Left renal pelvis (tissue), 4 donors: ENCODE measurements around the gene ASPG. TPM values are rescaled to one million over a fixed set of nuclear protein-coding genes. Genes with fewer than 3 reads are reported as not detected.

Experiments
- DNase-seq, 4 donors: peaks; one replicate each; pipeline ENCODE4 v3.0.0-alpha.2; 2013; ENCODE audit warnings: low read depth in 4 of 4, low spot score in 3 of 4
- polyA plus RNA-seq, 4 donors: library from polyadenylated mRNA; unstranded; fragments of 120-200 nt; gene quantifications; one replicate each; pipeline ENCODE4 v1.2.1, GENCODE V29; 2013; ENCODE audit not compliant: insufficient read length in 4 of 4

Gene ASPG
- 10 to 100 TPM in 2 of 4 donors, 1 to 10 TPM in 2; 1.4 to 18.9 (median 10.0) TPM for polyA plus RNA-seq

DNA sequence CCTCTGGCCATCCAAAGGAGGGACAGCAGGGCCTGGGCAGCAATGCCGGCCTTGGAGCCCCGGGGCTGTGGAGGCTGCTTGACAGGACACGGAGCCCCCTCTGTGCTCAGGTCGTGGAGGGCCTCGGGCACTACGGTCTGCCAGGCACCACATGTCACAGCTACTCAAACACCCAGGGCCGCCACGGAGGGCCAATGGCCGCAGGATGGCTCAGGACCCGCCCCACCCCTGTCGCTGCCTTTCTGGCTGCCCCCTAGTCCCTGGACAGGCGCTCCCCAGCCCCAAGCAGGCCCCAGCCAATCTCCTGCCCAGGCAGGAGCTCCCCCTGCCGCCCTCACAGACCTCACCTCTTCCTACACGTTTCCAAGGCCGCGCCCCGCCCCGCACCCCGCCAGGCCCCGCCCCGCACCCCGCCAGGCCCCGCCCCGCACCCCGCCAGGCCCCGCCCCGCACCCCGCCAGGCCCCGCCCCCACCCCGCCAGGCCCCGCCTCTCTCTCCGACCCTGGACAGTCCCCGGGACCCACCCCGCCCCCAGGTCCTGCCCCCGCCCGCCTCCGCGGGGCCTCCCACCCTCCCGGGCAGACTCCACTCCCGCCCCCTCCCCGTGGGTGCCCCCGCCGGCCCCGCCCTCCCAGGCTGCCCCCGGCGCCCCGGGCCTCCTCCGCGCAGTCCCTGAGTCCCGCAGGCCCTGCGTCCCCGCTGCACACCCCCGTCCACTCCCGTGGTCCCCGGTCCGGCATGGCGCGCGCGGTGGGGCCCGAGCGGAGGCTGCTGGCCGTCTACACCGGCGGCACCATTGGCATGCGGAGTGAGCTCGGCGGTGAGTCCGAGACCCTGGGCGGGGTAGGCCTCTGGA, at the start of gene ASPG:
ASPG (plus strand) TSS at position 669 of the 857 bp plus-strand sequence; CDS start at position 740, 71 bp downstream.
- no peak for DNase-seq

DNA sequence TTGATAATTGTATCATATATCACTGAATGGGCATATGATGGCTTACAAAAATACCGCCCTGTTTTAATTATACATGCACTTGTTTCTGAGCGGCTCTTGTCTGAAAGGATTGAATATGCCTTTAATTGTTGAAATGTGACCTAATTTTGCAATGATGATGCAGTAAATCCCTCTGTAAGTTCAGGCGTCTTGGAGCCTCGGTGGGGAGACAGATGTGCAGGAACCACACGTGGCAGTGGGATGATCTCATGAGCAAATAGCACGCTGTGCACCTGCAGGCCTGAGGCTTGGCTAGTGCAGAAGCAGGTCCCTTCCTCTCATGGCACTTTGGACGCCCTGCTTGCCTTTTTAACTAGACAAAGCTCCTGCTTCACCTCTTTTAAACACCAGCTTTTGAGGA, 49.3 kb upstream of the ASPG start:
- DNase-seq: no peak

DNA sequence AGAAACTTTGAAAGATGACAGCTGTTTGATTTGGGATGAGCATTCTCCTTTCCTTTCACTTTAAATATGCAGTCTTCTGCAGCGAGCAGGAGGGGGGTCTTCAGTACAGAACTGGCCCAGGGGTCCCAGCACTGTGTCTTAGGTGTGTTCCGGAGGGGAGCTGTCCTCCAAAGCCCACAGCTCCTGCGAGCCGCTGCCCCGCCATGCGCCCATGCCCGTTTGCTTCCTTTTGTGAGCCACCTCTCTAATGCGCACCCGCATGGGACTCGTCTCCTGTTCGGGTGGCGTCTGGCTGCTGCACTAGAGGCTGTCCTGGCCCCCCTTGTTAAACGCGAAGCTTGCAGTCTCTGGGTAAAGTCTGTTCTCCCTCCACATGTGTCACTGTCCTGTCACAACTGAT, 48.4 kb upstream of the ASPG start:
- no peak for DNase-seq

DNA sequence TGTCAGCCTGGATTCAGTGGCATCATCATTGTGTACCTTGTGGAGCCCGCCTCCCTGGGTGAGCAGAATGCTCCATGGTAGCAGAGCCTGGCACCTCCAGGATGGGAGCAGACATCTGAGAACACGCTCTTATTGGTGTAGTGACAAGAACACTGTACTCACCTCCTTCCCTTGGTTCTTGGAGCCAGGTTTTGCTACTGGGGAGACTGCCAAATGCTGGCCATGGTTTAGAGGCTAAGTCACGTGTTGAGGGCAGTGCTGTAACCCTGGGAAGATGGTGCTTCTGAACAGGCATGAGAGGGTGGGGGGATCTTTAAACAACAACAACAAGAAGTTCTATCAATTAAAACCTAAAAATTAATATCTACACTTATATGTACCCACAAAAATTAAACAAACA, 47.6 kb upstream of the ASPG start:
- no peak for DNase-seq

DNA sequence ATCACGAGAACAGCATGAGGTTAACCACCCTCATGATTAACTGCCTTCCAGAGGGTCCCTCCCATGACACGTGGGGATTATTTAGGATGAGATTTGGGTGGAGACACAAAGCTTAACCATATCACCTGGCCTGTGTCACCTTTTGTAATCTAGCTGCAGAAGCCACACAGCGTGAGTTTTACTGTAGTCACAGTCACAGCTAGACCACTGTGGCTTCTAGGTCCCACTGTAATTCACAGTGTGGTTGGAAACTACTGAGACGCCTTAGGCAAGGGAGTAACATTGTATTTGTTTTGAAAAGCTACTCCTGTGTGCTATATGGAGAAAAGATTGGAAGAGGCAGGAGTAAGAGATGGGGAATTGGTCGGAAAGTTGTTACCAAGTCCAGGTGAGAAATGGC, 46.3 kb upstream of the ASPG start:
- DNase-seq: no peak

DNA sequence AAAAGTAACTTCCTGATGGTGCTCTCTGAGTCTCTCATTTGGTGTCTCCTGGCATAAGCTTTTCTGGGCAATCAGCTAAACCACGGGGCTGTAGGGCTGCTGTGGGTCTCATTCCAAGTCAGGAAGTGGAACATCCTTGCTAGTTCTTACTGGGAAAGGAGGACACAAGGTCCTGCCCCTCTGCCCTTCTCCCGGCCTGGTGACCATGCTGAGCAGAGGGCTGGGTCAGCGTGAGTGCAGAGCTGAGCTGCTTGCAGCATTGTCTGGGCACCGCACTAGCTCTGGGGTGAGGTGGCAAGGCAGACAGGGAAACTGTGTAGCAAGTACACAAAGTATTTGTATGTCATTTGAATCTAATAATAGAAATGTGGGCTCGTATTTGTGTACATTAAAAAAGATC, 45.0 kb upstream of the ASPG start:
- no peak for DNase-seq

DNA sequence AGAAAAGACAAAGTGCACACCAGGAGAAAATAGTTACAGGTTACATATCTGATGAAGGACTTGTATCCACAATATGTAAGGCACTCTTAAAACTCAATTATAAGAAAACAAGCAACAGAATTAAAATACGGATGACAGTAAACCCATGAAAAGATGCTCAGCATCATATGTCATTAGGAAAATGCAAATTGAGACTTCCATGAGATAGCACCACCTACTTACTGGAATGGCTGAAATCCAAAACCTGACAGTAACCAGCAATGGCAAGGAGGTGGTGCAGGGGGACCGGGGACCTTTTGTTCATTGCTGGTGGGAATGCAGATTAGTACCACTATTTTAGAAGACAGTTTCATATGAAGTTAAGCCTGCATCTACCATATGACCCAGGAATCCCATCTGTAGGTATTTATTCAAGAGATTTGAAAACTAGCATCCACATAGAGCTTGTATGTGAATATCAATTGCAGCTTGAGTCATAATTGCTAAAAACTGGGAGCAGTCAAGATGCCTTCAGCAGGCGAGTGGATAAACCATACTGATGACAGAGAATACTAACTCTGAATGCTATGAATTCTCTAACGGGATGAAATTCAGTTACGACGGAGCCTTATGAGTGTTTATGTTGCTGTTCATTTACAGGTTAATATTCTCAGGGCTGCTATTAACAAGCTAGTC, 43.9 kb upstream of the ASPG start:
- no peak for DNase-seq

DNA sequence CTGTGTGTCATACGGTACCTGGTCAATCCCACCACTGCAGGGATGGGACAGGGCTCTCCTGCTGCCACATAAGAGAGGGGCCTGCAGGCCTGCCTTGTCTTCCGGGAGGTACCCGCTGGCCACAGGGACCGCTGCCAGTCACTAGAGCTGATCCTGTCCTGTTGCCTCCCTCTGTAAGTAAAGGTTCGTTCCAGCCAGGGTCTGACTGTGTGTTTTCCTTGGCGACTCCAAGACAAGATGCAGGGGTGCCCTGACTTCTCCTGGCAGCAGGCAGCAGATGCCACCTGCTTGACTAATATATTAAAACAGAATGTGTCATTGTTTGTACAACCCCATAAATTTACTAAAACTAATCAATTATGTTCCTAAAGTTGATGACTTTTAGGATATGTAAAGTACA, 41.5 kb upstream of the ASPG start:
- no peak for DNase-seq

DNA sequence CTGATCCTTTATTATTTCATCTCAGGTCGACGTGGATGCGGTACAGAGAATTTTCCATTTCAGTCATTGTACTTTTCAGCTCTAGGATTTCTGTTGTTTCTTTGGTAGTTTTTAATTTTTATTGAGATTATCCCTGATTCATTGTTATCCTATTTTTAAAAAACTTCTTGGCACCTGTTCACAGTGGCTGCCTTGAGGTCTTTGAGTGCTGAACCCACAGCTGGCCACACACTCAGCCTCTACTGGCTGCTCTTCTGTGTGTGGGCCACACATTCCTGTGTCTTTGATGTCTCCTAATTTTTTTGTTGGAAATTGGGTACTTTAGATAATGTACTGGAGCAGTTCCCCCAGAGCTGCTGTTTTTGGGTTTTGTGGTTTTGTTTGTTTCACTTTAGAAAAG, 37.7 kb upstream of the ASPG start:
- no peak for DNase-seq

DNA sequence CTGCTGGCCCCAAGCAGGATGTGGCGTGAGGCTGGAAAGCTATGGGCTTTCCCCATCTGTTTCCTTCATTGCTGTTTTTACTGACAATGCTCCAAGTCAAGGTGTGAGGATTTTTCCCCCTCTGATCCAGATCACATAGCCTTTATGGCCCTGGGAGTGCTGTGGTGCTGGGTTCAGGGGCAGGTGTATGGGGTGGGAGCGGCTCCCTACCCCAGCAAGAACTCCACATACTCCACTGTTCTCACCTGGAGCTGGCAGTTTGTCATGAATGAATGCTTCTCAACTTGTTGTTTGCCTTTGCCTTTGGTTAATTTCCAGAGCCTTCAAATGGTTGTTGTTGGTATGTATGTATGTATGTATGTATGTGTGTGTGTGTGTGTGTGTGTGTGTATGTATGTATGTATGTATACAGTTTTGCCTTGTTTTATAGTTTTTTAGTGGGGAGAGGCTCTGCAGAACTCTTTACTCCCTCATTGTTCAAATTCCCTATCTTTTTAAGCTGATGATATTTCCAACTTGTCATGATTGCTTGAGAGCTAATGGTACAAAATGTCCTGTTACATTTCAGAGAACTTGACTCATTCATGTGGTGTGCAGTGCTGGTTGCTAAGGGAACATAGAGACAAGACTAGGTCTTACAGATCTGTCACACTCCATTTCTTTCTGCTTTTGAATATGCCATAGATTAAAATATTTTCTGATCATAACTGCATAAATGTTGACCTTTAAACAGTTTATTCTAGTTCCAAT, 36.6 kb upstream of the ASPG start:
- peak in 1 of 4 donors; percentile 6 for DNase-seq

DNA sequence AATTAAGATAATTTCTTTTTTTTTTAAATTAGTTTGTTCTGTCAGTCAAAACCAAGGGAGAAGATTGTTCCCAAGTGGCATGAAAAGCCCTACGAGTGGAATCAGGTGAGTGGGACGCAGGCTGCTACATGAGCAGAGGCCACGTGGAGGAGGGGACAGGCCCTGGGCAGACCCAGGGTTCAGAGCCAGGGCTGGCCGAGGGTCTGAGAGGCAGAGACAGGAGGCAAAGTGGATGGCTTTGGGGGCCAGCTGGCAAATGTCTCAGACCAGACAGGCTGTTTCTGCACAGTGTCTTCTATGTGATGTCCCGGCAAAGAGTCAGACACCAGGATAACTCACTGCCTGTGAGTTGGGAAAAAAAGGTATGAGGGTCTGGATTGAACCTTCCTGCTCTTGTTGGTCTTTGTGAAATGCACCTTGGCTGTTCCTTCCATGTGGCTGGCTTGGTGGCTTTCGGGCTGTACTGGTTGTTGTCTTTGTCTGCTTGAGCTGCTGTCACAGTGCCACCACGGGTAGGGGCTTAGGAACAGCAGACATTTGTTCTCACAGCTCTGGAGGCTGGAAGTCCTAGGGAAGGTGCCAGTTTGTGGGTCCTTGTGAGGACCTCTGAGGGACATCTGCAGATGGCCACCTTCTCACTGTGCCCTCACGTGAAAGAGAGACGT, 35.8 kb upstream of the ASPG start:
- DNase-seq: no peak

DNA sequence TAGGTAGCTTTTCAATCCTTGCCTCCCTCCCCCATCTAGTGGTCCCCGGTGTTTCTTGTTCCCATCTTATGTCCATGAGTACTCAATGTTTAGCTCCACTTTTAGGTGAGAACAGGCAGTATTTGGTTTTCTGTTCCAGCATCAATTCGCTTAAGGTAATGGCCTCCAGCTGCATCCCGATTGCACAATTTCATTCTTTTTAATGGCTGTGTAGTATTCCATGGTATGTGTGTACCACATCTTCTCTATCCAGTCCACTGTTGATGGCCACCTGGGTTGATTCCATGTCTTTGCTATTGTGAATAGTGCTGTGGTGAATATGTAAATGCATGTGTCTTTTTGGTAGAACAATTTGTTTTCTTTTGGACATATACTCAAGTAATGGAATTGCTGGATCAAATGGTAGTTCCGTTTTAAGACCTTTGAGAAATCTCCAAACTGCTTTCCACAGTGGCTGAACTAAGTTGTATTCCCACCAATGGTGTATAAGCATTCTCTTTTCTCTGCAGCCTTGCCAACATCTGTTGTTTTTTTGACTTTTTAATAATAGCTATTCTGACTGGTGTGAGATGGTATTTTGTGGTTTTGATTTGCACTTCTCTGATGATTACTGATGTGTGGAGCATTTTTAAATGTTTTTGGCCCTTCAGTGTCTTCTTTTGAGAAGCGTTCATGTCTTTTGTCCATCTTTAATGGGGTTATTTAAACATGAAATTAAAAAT, 34.2 kb upstream of the ASPG start:
- DNase-seq: no peak

DNA sequence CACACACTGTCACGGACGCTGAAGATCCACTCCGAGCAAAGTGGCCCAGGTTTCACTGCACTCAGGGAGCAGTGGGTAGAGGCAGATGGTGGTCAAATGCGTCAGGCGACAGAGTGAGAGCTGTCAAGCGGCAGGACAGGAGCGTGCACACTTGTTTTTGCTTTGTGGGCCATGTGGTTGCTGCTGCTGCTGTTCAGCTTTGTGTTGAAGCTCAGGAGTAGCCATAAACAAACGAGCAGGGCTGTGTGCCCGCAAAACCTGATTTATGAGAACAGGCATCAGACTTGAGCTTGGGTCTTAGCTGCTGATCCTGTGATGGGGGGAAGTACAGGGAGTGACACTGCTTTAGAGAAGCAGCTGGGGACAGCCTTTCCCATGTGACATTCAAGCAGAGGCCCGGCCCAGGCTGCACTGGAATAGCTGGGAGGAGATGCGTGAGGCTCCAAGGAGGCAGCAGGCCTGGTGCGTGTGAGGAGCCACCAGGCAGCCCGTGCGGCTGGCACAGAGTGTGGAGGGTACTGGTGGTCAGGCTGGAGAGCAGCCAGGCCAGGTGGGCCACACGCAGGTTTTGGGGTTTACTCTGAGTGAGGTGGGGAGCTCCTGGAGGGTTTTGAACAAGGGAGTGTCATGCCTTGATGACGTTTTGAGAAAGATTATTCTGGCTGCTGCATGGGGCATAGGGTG, 31.1 kb upstream of the ASPG start:
- DNase-seq: no peak

DNA sequence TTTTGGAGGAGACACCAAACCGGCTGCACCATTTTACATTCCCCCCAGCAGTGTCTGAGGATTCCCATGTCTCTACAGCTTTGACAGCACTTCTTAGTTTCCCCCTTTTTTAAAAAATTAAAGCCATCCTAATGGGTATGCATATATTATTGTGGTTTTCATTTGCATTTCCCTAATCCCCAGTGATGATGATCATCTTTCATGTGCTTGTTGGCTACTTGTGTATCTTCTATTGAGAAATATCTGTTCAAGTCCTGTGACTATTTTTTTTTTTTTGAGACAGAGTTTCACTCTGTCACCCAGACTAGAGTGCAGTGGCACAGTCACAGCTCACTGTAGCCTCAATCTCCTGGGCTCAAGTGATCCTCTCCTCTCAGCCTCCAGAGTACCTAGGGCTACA, 23.2 kb upstream of the ASPG start:
- no peak for DNase-seq

DNA sequence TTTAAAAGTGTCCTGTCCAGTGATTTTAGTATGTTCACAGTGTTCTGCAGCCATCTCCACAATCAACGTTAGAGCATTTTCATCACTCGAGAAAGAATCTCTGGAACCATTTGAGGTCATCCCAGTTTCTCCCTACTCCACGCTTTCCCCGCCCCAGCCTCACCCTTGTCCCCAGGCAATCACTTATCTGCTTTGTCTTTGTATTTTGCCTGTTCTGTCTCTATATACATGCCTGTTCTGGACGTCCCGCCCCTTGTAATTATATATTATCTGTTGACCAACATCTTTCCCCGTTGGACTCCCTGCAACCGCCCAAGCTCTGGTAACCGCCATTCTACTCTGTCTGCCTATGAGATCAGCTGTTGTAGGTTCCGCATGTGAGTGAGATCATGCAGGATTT, 21.5 kb upstream of the ASPG start:
- DNase-seq: no peak

DNA sequence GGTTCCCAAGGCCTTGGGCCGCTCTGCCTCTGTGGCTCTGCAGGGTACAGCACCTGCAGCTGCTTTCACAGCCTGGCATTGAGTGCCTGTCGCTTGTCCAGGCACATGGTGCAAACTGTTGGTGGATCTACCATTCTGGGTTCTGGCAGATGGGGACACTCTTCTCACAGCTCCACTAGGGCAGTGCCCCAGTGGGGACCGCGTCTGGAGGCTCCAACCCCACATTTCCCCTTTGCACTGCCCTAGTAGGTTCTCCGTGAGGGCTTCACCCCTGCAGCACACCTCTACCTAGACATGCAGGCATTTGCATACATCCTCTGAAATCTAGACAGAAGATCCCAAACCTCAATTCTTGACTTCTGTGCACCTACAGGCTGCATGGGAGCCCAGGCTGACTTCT, 19.2 kb upstream of the ASPG start:
- DNase-seq: no peak

DNA sequence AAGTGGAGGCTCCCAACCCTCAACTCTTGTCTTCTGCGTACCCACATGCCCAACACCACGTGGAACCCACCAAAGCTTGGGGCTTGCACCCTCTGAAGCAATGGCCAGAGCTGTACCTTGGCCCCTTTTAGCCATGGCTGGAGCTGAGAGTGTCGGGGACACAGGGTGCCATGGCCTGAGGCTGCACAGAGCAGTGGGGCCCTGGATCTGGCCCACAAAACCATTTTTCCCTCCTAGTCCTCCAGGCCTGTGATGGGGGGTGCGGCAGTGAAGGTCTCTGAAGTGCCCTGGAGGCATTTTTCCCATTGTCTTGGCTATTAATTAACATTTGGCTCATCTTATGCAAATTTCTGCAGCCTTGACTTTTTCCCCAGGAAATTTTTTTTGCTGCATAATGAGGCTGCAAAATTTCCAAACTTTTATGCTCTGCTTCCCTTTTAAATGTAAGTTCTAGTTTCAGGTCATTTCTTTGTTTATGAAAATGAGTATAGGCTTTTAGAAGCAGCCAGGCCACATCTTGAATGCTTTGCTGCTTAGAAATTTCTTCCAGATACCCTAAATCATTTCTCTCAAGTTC, 18.7 kb upstream of the ASPG start:
- DNase-seq: no peak

DNA sequence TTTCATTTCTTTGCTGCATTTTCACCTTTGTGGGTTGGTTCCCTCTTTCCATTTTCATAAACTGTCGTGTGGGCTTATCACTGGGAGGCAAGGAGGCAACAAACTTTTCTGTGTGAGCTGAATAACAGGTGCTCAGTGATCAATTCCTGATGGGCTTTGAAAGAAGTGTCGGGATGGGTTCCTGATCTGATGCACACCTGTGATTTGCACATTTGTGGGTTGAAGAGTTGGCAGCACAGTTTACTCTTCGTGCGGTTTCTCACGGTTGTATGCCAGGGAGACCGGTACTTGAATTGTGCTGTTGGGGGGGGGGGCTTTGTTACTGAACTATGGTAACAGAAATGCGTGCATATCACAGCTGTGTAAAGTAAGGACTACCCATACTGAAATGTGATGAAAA, 16.0 kb upstream of the ASPG start:
- no peak for DNase-seq

DNA sequence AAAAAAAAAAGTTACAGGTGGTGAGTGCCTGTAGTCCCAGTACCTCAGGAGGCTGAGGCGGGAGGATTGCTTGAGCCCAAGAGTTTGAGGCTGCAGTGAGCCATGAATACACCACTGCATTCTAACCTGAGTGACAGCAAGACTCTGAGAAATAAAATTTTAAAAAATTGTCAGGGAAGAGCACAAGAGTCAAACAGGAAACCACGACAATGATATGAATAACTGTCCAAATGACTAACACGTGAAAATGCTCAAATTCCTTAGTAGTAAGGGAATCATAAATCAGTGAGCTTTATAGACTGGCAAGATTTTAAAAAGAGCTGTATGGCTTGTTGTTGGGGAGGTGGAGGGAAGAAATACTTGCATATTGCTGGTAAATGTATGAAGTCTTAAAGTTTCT, 12.9 kb upstream of the ASPG start:
- no peak for DNase-seq
